IMR-90 (cell line): ENCODE measurements around the gene CIAO3.

Source experiments
- BHLHE40 ChIP-seq: fragments of 150-350 bp; IDR thresholded peaks from 2 replicates; pipeline ENCODE4 v1.6.1; 2016; ENCODE audit warnings: mild to moderate bottlenecking, low read depth, low read length
- CEBPB ChIP-seq: IDR thresholded peaks from 2 replicates; pipeline ENCODE4 v1.6.1; 2012; ENCODE audit warnings: low read depth, low read length, improper control_type of control experiment
- ELK1 ChIP-seq: fragments of 150-350 bp; IDR thresholded peaks from 2 replicates; pipeline ENCODE4 v1.6.1; 2016; ENCODE audit warnings: low read depth, mild to moderate bottlenecking, low read length, moderate library complexity, borderline replicate concordance
- FOS ChIP-seq: fragments of 150-350 bp; IDR thresholded peaks from 2 replicates; pipeline ENCODE4 v1.6.1; 2016; ENCODE audit warnings: low read depth, low read length
- MAZ ChIP-seq: IDR thresholded peaks from 2 replicates; pipeline ENCODE4 v1.6.1; 2012; ENCODE audit warnings: low read depth, mild to moderate bottlenecking, low read length, improper control_type of control experiment, moderate library complexity, borderline replicate concordance
- MXI1 ChIP-seq: IDR thresholded peaks from 2 replicates; pipeline ENCODE4 v1.6.1; 2012; ENCODE audit warnings: low read depth, mild to moderate bottlenecking, low read length, moderate library complexity, borderline replicate concordance
- NFE2L2 ChIP-seq: fragments of 150-350 bp; IDR thresholded peaks from 2 replicates; pipeline ENCODE4 v1.6.1; 2016; ENCODE audit warnings: low read depth, mild to moderate bottlenecking, low read length
- POLR2A ChIP-seq: IDR thresholded peaks from 2 replicates; pipeline ENCODE4 v1.6.1; 2012; ENCODE audit warnings: mild to moderate bottlenecking, low read depth, low read length
- RAD21 ChIP-seq: IDR thresholded peaks from 2 replicates; pipeline ENCODE4 v1.6.1; 2012; ENCODE audit warnings: low read length, improper control_type of control experiment
- RCOR1 ChIP-seq: IDR thresholded peaks from 2 replicates; pipeline ENCODE4 v1.6.1; 2012; ENCODE audit warnings: mild to moderate bottlenecking, low read length, improper control_type of control experiment; ENCODE audit not compliant: insufficient replicate concordance
- RFX5 ChIP-seq: IDR thresholded peaks from 2 replicates; pipeline ENCODE4 v1.8.0; 2012; ENCODE audit warnings: low read depth, mild to moderate bottlenecking, low read length, moderate library complexity
- SMC3 ChIP-seq: fragments of 150-350 bp; IDR thresholded peaks from 2 replicates; pipeline ENCODE4 v1.6.1; 2016; ENCODE audit warnings: low read depth, mild to moderate bottlenecking, antibody characterized with exemption, low read length, moderate library complexity
- USF2 ChIP-seq: fragments of 150-350 bp; IDR thresholded peaks from 2 replicates; pipeline ENCODE4 v1.6.1; 2017; ENCODE audit warnings: mild to moderate bottlenecking, antibody characterized with exemption, low read length, low read depth
- TF ChIP-seq, protein P1 (sequence below): conservative IDR thresholded peaks from 2 replicates; pipeline ENCODE4 v1.5.1; 2012; ENCODE audit warnings: mild to moderate bottlenecking, low read depth, low read length, improper control_type of control experiment

GRCh38 chr16:790086-790485 lies 49.3 kb upstream of the CIAO3 start:
- TF ChIP-seq, protein P1, sequence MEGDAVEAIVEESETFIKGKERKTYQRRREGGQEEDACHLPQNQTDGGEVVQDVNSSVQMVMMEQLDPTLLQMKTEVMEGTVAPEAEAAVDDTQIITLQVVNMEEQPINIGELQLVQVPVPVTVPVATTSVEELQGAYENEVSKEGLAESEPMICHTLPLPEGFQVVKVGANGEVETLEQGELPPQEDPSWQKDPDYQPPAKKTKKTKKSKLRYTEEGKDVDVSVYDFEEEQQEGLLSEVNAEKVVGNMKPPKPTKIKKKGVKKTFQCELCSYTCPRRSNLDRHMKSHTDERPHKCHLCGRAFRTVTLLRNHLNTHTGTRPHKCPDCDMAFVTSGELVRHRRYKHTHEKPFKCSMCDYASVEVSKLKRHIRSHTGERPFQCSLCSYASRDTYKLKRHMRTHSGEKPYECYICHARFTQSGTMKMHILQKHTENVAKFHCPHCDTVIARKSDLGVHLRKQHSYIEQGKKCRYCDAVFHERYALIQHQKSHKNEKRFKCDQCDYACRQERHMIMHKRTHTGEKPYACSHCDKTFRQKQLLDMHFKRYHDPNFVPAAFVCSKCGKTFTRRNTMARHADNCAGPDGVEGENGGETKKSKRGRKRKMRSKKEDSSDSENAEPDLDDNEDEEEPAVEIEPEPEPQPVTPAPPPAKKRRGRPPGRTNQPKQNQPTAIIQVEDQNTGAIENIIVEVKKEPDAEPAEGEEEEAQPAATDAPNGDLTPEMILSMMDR = no peak
- TF ChIP-seq POLR2A = no peak
- TF ChIP-seq CEBPB = no peak
- no peak for TF ChIP-seq RFX5
- TF ChIP-seq BHLHE40 = no peak
- TF ChIP-seq MAZ = no peak
- TF ChIP-seq MXI1 = no peak
- no peak for TF ChIP-seq SMC3
- TF ChIP-seq NFE2L2 = no peak
- no peak for TF ChIP-seq RAD21
- no peak for TF ChIP-seq RCOR1
- no peak for TF ChIP-seq USF2
- no peak for TF ChIP-seq FOS
- TF ChIP-seq ELK1 = no peak
